GM23338 (cell line): ENCODE data around the gene CNTNAP5. TPM values are rescaled to one million over a fixed set of nuclear protein-coding genes. Genes with fewer than 3 reads are reported as not detected.
A peak's percentile ranks its signal among the peaks of the same experiment; 100 is the strongest.

ENCODE experiments used
- ATAC-seq: fragments of 200-7000 bp; cut with Tn5 transposase; 3 replicates; pipeline ENCODE4 v1.9.1; 2020
- DNase-seq: peaks from one replicate; pipeline ENCODE4 v3.0.0-alpha.2; 2015; ENCODE audit warnings: low spot score
- H2AFZ ChIP-seq: fragments of 200-600 bp; sonication (generic); 2 replicates; pipeline ENCODE4 v1.8.0; 2016; ENCODE audit warnings: antibody characterized with exemption, mild to moderate bottlenecking, moderate library complexity
- H3F3A ChIP-seq: fragments of 200-600 bp; sonication (generic); replicated peaks from 2 replicates; pipeline ENCODE4 v1.8.0; 2017; ENCODE audit warnings: antibody characterized with exemption, mixed run types, low read depth
- H3K27ac ChIP-seq: fragments of 200-600 bp; sonication (generic); 2 replicates; pipeline ENCODE4 v1.6.1; 2016; ENCODE audit warnings: low read depth
- H3K27me3 ChIP-seq: fragments of 200-600 bp; sonication (generic); 2 replicates; pipeline ENCODE4 v1.8.0; 2016; ENCODE audit warnings: mild to moderate bottlenecking, mixed run types, moderate library complexity; ENCODE audit not compliant: insufficient read depth
- H3K36me3 ChIP-seq: fragments of 200-600 bp; sonication (generic); 2 replicates; pipeline ENCODE4 v1.8.0; 2016; ENCODE audit warnings: mild to moderate bottlenecking; ENCODE audit not compliant: insufficient read depth
- H3K4me1 ChIP-seq: fragments of 200-600 bp; sonication (generic); 2 replicates; pipeline ENCODE4 v1.8.0; 2016; ENCODE audit warnings: mild to moderate bottlenecking, moderate library complexity; ENCODE audit not compliant: insufficient read depth
- H3K4me2 ChIP-seq: fragments of 200-600 bp; sonication (generic); 2 replicates; pipeline ENCODE4 v1.7.1; 2017; ENCODE audit warnings: mixed run types
- H3K4me3 ChIP-seq: fragments of 200-600 bp; sonication (generic); 2 replicates; pipeline ENCODE4 v1.6.1; 2016; ENCODE audit warnings: mixed run types
- H3K79me2 ChIP-seq: fragments of 200-600 bp; sonication (generic); replicated peaks from 2 replicates; pipeline ENCODE4 v1.8.0; 2017; ENCODE audit warnings: mild to moderate bottlenecking; ENCODE audit not compliant: insufficient read depth
- H3K9me2 ChIP-seq: fragments of 200-600 bp; sonication (generic); 2 replicates; pipeline ENCODE4 v1.8.0; 2017; ENCODE audit not compliant: insufficient read depth
- H4K20me1 ChIP-seq: fragments of 200-600 bp; sonication (generic); replicated peaks from 2 replicates; pipeline ENCODE4 v1.8.0; 2017; ENCODE audit warnings: mild to moderate bottlenecking; ENCODE audit not compliant: insufficient read depth
- H3K27ac Mint-ChIP-seq: 2 replicates; pipeline ENCODE4 v1.8.0; 2020; ENCODE audit warnings: inconsistent platforms, mild to moderate bottlenecking, moderate library complexity, mixed read lengths
- H3K27me3 Mint-ChIP-seq: 3 replicates; pipeline ENCODE4 v1.8.0; 2022; ENCODE audit warnings: low read depth, mild to moderate bottlenecking, moderate library complexity, mixed read lengths, inconsistent platforms; ENCODE audit not compliant: insufficient read depth, poor library complexity
- H3K36me3 Mint-ChIP-seq: 3 replicates; pipeline ENCODE4 v1.8.0; 2021; ENCODE audit warnings: low read depth, mild to moderate bottlenecking, inconsistent platforms, moderate library complexity, mixed read lengths
- H3K4me1 Mint-ChIP-seq: 3 replicates; pipeline ENCODE4 v1.8.0; 2020; ENCODE audit warnings: mild to moderate bottlenecking, inconsistent platforms, mixed read lengths
- H3K4me3 Mint-ChIP-seq: 3 replicates; pipeline ENCODE4 v1.8.0; 2021; ENCODE audit warnings: moderate library complexity, mild to moderate bottlenecking, inconsistent platforms, mixed read lengths
- H3K9me3 Mint-ChIP-seq: 3 replicates; pipeline ENCODE4 v1.8.0; 2020; ENCODE audit warnings: moderate library complexity, mild to moderate bottlenecking, inconsistent platforms, mixed read lengths
- EZH2 ChIP-seq: fragments of 200-600 bp; sonication (generic); IDR thresholded peaks from one replicate; pipeline ENCODE4 v1.8.0; 2017; ENCODE audit warnings: antibody characterized with exemption, mild to moderate bottlenecking, low read depth; ENCODE audit not compliant: unreplicated experiment
- EZH2phosphoT487 ChIP-seq: fragments of 200-600 bp; sonication (generic); IDR thresholded peaks from one replicate; pipeline ENCODE4 v1.8.1; 2018; ENCODE audit warnings: antibody characterized with exemption; ENCODE audit not compliant: unreplicated experiment
- JUNB ChIP-seq: IDR thresholded peaks from one replicate; pipeline ENCODE4 v1.6.1; 2016; ENCODE audit warnings: antibody characterized with exemption; ENCODE audit not compliant: unreplicated experiment
- POLR2AphosphoS5 ChIP-seq: IDR thresholded peaks from 2 replicates; pipeline ENCODE4 v1.6.1; 2016; ENCODE audit warnings: antibody characterized with exemption, low read depth
- STAT1 ChIP-seq: IDR thresholded peaks from one replicate; pipeline ENCODE4 v1.6.1; 2016; ENCODE audit warnings: antibody characterized with exemption; ENCODE audit not compliant: unreplicated experiment
- ZNF331 ChIP-seq: fragments of 250-450 bp; sonication (Bioruptor Pico); IDR thresholded peaks from 2 replicates; pipeline ENCODE4 v1.5.0; 2020; ENCODE audit warnings: low read depth, mild to moderate bottlenecking, moderate library complexity
- polyA plus RNA-seq: library from polyadenylated mRNA; unstranded; fragments of >200 nt; fragmentation: Nextera tagmentation; extraction: Ambion mirVana; gene quantifications from 2 replicates; pipeline ENCODE4 v1.2.1, GENCODE V29; 2016
- total RNA-seq: library from RNA; depleted of rRNA; stranded (reverse); fragments of >200 nt; shearing (Covaris generic); gene quantifications from 2 replicates; pipeline ENCODE4 v1.2.3, GENCODE V29; 2014
- TF ChIP-seq, protein P1 (sequence below), 2 experiments: fragments of 200-600 bp in 1 of 2; sonication (generic) in 1 of 2; conservative IDR thresholded peaks; 2 replicates each; pipeline versions ENCODE4 v1.5.1 to v1.6.1; 2016 to 2017; ENCODE audit warnings: antibody characterized with exemption in 2 of 2, low read depth in 2 of 2, mild to moderate bottlenecking in 2 of 2, moderate library complexity in 1 of 2
- TF ChIP-seq, protein P2 (sequence below): IDR thresholded peaks from one replicate; pipeline ENCODE4 v1.6.1; 2018; ENCODE audit warnings: antibody characterized with exemption; ENCODE audit not compliant: unreplicated experiment

Gene CNTNAP5
- total and polyA plus RNA-seq, 2 experiments from 2014 or later = 0.49 to 0.50 TPM

DNA sequence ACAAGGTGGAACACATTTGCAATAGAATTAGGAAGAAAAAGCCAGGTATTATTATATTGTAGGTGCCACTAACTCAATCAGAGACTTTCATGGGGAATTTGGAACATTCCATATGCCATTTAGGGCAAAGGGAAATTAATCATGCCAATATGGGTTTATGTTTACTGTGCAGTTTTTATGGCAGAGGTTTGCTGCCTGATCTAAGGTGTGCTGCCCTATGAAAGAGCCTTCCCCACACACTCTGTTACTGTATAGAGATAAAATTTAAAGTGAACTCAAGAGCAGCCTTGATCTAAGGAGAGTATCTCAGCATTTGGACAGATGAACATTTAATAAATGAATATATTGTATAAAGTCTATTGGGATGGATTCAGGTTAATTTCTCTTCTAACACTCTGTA is 771.6 kb downstream of the CNTNAP5 start:
- Histone ChIP-seq H3K27me3 (no peaks in the 10 kb centered on the region), H3K9me2 (peaks cover 15% of the 10 kb centered on the region; the same call in 1 of the 2 replicates), H2AFZ (no peak overlapping the region), H3K4me2 (no peak overlapping the region), H3K4me1 (no peaks in the 10 kb centered on the region), H3K36me3 (no peaks in the 10 kb centered on the region), H4K20me1 (no peaks in the 10 kb centered on the region), H3K27ac (no peak overlapping the region), H3K4me3 (no peak overlapping the region), H3F3A (no peaks in the 10 kb centered on the region), H3K79me2 (no peaks in the 10 kb centered on the region)
- 0 out of 2 replicates have a peak overlapping the region, but pooled peaks have one; percentile 67 for H3K27ac Mint-ChIP-seq
- H3K4me1 Mint-ChIP-seq = peaks cover 13% of the 10 kb centered on the region; the same call in 2 of the 3 replicates
- H3K27me3 Mint-ChIP-seq = no peaks in the 10 kb centered on the region
- TF ChIP-seq JUNB = no peak
- TF ChIP-seq EZH2 = no peak
- TF ChIP-seq POLR2AphosphoS5 = no peak
- TF ChIP-seq STAT1 = no peak
- no peak for TF ChIP-seq ZNF331
- ATAC-seq = no peak
- H3K4me3 Mint-ChIP-seq = no peak overlapping the region
- no peaks in the 10 kb centered on the region for H3K9me3 Mint-ChIP-seq
- no peak for DNase-seq
- H3K36me3 Mint-ChIP-seq = no peaks in the 10 kb centered on the region

DNA sequence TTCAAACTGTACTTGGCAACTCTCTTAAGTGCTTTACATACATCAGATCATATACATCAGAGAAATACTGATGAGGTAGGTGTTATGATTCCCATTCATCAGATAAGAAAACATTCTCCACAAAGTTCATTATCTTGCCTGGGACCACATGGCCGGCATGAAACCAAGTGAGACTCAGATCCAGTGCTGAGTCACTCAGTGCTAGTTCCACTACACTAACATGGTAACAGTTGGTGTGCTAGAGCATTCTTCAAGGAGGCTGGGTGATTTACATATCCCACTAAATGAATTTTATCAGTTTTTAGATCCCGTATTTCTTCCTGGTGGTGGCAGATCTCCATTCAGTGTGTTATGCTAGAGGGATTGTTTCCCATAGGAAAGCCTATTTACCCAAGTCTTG is 772.0 kb downstream of the CNTNAP5 start:
- Histone ChIP-seq H3K79me2 (no peaks in the 10 kb centered on the region), H3K4me3 (no peak overlapping the region), H3K27me3 (no peaks in the 10 kb centered on the region), H2AFZ (no peak overlapping the region), H4K20me1 (no peaks in the 10 kb centered on the region), H3K27ac (no peak overlapping the region), H3K36me3 (no peaks in the 10 kb centered on the region), H3F3A (no peaks in the 10 kb centered on the region), H3K9me2 (peaks cover 15% of the 10 kb centered on the region; the same call in 1 of the 2 replicates), H3K4me1 (no peaks in the 10 kb centered on the region), H3K4me2 (no peak overlapping the region)
- TF ChIP-seq ZNF331 (no peak), POLR2AphosphoS5 (no peak), JUNB (no peak), EZH2 (no peak), EZH2phosphoT487 (no peak)
- TF ChIP-seq, protein P1, sequence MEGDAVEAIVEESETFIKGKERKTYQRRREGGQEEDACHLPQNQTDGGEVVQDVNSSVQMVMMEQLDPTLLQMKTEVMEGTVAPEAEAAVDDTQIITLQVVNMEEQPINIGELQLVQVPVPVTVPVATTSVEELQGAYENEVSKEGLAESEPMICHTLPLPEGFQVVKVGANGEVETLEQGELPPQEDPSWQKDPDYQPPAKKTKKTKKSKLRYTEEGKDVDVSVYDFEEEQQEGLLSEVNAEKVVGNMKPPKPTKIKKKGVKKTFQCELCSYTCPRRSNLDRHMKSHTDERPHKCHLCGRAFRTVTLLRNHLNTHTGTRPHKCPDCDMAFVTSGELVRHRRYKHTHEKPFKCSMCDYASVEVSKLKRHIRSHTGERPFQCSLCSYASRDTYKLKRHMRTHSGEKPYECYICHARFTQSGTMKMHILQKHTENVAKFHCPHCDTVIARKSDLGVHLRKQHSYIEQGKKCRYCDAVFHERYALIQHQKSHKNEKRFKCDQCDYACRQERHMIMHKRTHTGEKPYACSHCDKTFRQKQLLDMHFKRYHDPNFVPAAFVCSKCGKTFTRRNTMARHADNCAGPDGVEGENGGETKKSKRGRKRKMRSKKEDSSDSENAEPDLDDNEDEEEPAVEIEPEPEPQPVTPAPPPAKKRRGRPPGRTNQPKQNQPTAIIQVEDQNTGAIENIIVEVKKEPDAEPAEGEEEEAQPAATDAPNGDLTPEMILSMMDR (conservative IDR thresholded peaks at IDR 0.05; ENCODE audit: low read depth in 2 of 2) = no peak
- TF ChIP-seq, protein P2, sequence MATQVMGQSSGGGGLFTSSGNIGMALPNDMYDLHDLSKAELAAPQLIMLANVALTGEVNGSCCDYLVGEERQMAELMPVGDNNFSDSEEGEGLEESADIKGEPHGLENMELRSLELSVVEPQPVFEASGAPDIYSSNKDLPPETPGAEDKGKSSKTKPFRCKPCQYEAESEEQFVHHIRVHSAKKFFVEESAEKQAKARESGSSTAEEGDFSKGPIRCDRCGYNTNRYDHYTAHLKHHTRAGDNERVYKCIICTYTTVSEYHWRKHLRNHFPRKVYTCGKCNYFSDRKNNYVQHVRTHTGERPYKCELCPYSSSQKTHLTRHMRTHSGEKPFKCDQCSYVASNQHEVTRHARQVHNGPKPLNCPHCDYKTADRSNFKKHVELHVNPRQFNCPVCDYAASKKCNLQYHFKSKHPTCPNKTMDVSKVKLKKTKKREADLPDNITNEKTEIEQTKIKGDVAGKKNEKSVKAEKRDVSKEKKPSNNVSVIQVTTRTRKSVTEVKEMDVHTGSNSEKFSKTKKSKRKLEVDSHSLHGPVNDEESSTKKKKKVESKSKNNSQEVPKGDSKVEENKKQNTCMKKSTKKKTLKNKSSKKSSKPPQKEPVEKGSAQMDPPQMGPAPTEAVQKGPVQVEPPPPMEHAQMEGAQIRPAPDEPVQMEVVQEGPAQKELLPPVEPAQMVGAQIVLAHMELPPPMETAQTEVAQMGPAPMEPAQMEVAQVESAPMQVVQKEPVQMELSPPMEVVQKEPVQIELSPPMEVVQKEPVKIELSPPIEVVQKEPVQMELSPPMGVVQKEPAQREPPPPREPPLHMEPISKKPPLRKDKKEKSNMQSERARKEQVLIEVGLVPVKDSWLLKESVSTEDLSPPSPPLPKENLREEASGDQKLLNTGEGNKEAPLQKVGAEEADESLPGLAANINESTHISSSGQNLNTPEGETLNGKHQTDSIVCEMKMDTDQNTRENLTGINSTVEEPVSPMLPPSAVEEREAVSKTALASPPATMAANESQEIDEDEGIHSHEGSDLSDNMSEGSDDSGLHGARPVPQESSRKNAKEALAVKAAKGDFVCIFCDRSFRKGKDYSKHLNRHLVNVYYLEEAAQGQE = no peak
- no peak for ATAC-seq
- H3K4me3 Mint-ChIP-seq = no peak overlapping the region
- H3K27ac Mint-ChIP-seq = no peak overlapping the region
- H3K36me3 Mint-ChIP-seq = no peaks in the 10 kb centered on the region
- DNase-seq = no peak
- no peaks in the 10 kb centered on the region for H3K9me3 Mint-ChIP-seq
- peaks cover 13% of the 10 kb centered on the region; the same call in 2 of the 3 replicates for H3K4me1 Mint-ChIP-seq
- H3K27me3 Mint-ChIP-seq = no peaks in the 10 kb centered on the region
